CD4-positive, alpha-beta T cell (primary cell): ENCODE results near the gene WWOX. TPM values are rescaled to one million over a fixed set of nuclear protein-coding genes. Genes with fewer than 3 reads are reported as not detected.

Experiments used
- ATAC-seq: fragments of 200-7000 bp; cut with Tn5 transposase; one replicate; pipeline ENCODE4 v1.10.0; 2022; ENCODE audit warnings: mild to moderate bottlenecking; ENCODE audit not compliant: poor library complexity
- CTCF ChIA-PET: fragments of 350-600 bp; sonication (Branson Sonifier 250); formaldehyde crosslinking; loops from one replicate; lab custom pipeline; 2021; ENCODE audit warnings: antibody characterized with exemption, inconsistent platforms; lab: Charles Lee
- POLR2A ChIA-PET: fragments of 350-600 bp; sonication (Branson Sonifier 250); formaldehyde crosslinking; loops from one replicate; lab custom pipeline; 2021; ENCODE audit warnings: antibody characterized with exemption, inconsistent platforms; lab: Charles Lee
- DNase-seq, 14 experiments: peaks; one replicate each; pipeline ENCODE4 v3.0.0-alpha.2; 2013 to 2020; ENCODE audit warnings: mixed read lengths in 2 of 14
- H3K27ac ChIP-seq, 2 donors: one replicate each; pipeline versions ENCODE4 v1.5.1 to v1.7.0; 2013; ENCODE audit warnings: low read length in 2 of 2, low read depth in 1 of 2, mild to moderate bottlenecking in 1 of 2
- H3K27me3 ChIP-seq, 2 experiments: 1 replicate in 1 of 2; 2 replicates in 1 of 2; pipeline versions ENCODE4 v1.6.1 to v1.7.0; 2013; ENCODE audit warnings: low read length in 2 of 2, control low read depth in 1 of 2, mild to moderate bottlenecking in 1 of 2, moderate library complexity in 1 of 2; ENCODE audit not compliant: insufficient read depth in 2 of 2, control insufficient read depth in 1 of 2
- H3K36me3 ChIP-seq: one replicate; pipeline ENCODE4 v1.6.1; 2013; ENCODE audit warnings: low read length, control low read depth; ENCODE audit not compliant: insufficient read depth
- H3K4me1 ChIP-seq: one replicate; pipeline ENCODE4 v1.6.1; 2013; ENCODE audit warnings: low read length, control low read depth; ENCODE audit not compliant: insufficient read depth
- H3K4me3 ChIP-seq: one replicate; pipeline ENCODE4 v1.5.1; 2013; ENCODE audit warnings: mild to moderate bottlenecking, low read length, moderate library complexity
- H3K9me3 ChIP-seq, 2 experiments: 1 replicate in 1 of 2; 2 replicates in 1 of 2; pipeline versions ENCODE4 v1.6.1 to v1.7.0; 2013; ENCODE audit warnings: low read length in 2 of 2, mild to moderate bottlenecking in 2 of 2, control low read depth in 1 of 2, moderate library complexity in 1 of 2; ENCODE audit not compliant: control insufficient read depth in 1 of 2, insufficient read depth in 1 of 2
- H3K27ac Mint-ChIP-seq: one replicate; pipeline ENCODE4 v1.8.0; 2020; ENCODE audit warnings: mixed read lengths
- H3K27me3 Mint-ChIP-seq: one replicate; pipeline ENCODE4 v1.8.0; 2021; ENCODE audit warnings: mixed read lengths
- H3K36me3 Mint-ChIP-seq: one replicate; pipeline ENCODE4 v1.8.0; 2021; ENCODE audit warnings: low read depth, mixed read lengths
- H3K4me1 Mint-ChIP-seq: one replicate; pipeline ENCODE4 v1.8.0; 2021; ENCODE audit warnings: low read depth, mixed read lengths
- H3K4me3 Mint-ChIP-seq: one replicate; pipeline ENCODE4 v1.8.0; 2020; ENCODE audit warnings: mild to moderate bottlenecking, mixed read lengths
- H3K9me3 Mint-ChIP-seq: one replicate; pipeline ENCODE4 v1.8.0; 2020; ENCODE audit warnings: mixed read lengths
- intact Hi-C, 2 experiments: fragments of 100-400 bp; cut with DNase I in 1 of 2; cut with micrococcal nuclease in 1 of 2; formaldehyde crosslinking; loops; one replicate each; pipeline versions ENCODE4 v1.15.1 to v1.9.0; 2023 to 2025; cut with DNase I, micrococcal nuclease
- total RNA-seq, 174 experiments: library from RNA in 2 of 174; stranded (reverse) in 2 of 174; gene quantifications; one replicate each; pipeline ENCODE4 v1.2.3 and lab custom pipeline; 2021 to 2026
- TF ChIP-seq, protein P1 (sequence below): fragments of 200-600 bp; IDR thresholded peaks from one replicate; pipeline ENCODE4 v1.8.0; 2022; ENCODE audit warnings: antibody characterized with exemption, mild to moderate bottlenecking

Gene WWOX
- total RNA-seq, 2 experiments from 2014 or later: 19.3 to 21.7 TPM

DNA sequence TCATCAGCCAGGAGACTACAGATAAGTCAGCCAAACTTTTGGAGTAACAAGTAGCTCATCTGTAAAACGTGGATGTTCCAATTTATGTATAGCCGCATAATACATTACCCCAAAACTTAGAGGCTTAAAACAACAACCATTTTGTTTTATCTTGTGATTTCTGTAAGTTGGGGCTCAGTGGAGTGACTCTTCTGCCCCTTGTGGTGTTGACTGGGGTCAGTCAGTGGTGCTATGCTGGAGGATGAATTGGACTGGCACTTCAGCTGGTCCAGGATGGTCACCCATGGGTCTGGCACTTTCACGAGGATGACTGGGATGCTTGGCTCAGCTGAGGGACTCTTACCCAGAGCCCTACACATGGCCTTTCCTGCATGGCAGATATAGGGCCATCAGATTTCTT lies 172.5 kb downstream of the WWOX start:
- ChIA-PET CTCF (no interaction called here), POLR2A (no interaction called here)
- H3K27me3 ChIP-seq: no peaks in the 10 kb centered on the region
- DNase-seq (no peak), ATAC-seq (no peak)
- no peaks in the 10 kb centered on the region for H3K4me1 ChIP-seq
- H3K27ac Mint-ChIP-seq: no peak overlapping the region
- intact Hi-C loops: no loop called here
- H3K4me3 Mint-ChIP-seq: no peak overlapping the region
- H3K4me1 Mint-ChIP-seq: no peaks in the 10 kb centered on the region
- no peaks in the 10 kb centered on the region for H3K9me3 ChIP-seq
- peaks cover 15% of the 10 kb centered on the region for H3K36me3 Mint-ChIP-seq
- no peaks in the 10 kb centered on the region for H3K27me3 Mint-ChIP-seq
- TF ChIP-seq, protein P1, sequence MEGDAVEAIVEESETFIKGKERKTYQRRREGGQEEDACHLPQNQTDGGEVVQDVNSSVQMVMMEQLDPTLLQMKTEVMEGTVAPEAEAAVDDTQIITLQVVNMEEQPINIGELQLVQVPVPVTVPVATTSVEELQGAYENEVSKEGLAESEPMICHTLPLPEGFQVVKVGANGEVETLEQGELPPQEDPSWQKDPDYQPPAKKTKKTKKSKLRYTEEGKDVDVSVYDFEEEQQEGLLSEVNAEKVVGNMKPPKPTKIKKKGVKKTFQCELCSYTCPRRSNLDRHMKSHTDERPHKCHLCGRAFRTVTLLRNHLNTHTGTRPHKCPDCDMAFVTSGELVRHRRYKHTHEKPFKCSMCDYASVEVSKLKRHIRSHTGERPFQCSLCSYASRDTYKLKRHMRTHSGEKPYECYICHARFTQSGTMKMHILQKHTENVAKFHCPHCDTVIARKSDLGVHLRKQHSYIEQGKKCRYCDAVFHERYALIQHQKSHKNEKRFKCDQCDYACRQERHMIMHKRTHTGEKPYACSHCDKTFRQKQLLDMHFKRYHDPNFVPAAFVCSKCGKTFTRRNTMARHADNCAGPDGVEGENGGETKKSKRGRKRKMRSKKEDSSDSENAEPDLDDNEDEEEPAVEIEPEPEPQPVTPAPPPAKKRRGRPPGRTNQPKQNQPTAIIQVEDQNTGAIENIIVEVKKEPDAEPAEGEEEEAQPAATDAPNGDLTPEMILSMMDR: no peak
- no peak overlapping the region for H3K27ac ChIP-seq
- no peak overlapping the region for H3K4me3 ChIP-seq
- H3K9me3 Mint-ChIP-seq: no peaks in the 10 kb centered on the region
- no peaks in the 10 kb centered on the region for H3K36me3 ChIP-seq

DNA sequence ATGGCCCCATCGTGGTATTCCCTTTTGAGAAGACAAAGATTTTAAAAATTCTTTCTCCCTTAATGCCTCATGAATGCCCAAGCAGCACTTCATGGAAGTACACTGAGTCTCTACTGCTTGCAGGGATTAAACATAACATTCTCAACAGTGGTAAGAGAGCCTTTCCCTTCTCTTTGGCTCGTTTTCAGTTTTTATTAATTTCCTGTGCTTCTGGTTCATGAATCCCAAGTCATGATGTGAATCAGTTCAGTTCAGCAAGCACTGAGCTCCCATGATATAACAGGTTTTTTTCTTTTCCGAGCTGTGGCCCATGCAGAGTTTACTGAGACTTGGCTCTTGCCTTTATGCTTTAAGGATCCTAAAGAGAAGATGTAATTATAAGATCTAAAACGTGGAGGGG lies 175.3 kb downstream of the WWOX start:
- no peak overlapping the region for H3K4me3 Mint-ChIP-seq
- Histone ChIP-seq H3K27ac (no peak overlapping the region), H3K4me3 (no peak overlapping the region), H3K9me3 (no peaks in the 10 kb centered on the region), H3K27me3 (no peaks in the 10 kb centered on the region), H3K4me1 (no peaks in the 10 kb centered on the region), H3K36me3 (no peaks in the 10 kb centered on the region)
- no peak for DNase-seq
- ChIA-PET CTCF (no interaction called here), POLR2A (no interaction called here)
- H3K9me3 Mint-ChIP-seq: no peaks in the 10 kb centered on the region
- intact Hi-C loops: no loop called here
- no peak overlapping the region for H3K27ac Mint-ChIP-seq
- no peaks in the 10 kb centered on the region for H3K27me3 Mint-ChIP-seq
- TF ChIP-seq, protein P1: no peak
- H3K4me1 Mint-ChIP-seq: no peaks in the 10 kb centered on the region
- peaks cover 9% of the 10 kb centered on the region for H3K36me3 Mint-ChIP-seq
- ATAC-seq: no peak

DNA sequence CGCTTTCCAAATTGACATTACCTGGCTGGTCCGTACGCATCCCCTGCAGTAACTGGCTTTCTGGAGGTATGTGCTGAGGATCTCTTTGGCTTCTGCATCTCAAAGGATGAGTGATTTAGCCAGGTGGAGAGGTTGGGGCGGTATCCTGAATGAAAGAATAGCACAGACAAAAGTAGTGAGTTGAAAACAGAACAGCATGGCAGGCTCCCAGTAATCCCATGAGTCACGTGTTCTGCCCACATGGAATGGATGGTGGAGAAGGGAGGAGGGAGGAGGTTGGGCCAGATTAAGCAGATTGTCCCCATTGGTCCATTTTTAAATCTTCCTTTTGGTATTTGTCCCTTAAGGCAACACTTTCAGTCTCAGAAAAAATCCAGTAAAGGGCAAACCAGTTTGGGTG lies 176.0 kb downstream of the WWOX start:
- no peak overlapping the region for H3K4me3 Mint-ChIP-seq
- POLR2A ChIA-PET: no interaction called here
- no peaks in the 10 kb centered on the region for H3K9me3 ChIP-seq
- no peak overlapping the region for H3K27ac Mint-ChIP-seq
- TF ChIP-seq, protein P1: no peak
- no peaks in the 10 kb centered on the region for H3K27me3 Mint-ChIP-seq
- DNase-seq (no peak), ATAC-seq (no peak)
- H3K27me3 ChIP-seq: no peaks in the 10 kb centered on the region
- no peaks in the 10 kb centered on the region for H3K4me1 Mint-ChIP-seq
- no peaks in the 10 kb centered on the region for H3K9me3 Mint-ChIP-seq
- peaks cover 9% of the 10 kb centered on the region for H3K36me3 Mint-ChIP-seq
- CTCF ChIA-PET: no interaction called here
- no peak overlapping the region for H3K27ac ChIP-seq
- no peak overlapping the region for H3K4me3 ChIP-seq
- no peaks in the 10 kb centered on the region for H3K4me1 ChIP-seq
- intact Hi-C loops: no loop called here
- no peaks in the 10 kb centered on the region for H3K36me3 ChIP-seq
